HG03045 (cell line): ENCODE results near the gene ESYT3.
"Not testable (repeated sequence)": the region's sequence is repeated elsewhere in the genome, so short reads cannot be mapped to it uniquely, and the experiment has no call there.

Source experiments
- ATAC-seq: cut with Tn5 transposase; IDR thresholded peaks from one replicate; pipeline ENCODE4 v1.9.1; 2021; ENCODE audit warnings: mild to moderate bottlenecking, moderate library complexity; ENCODE audit not compliant: unreplicated experiment

The ESYT3 gene

DNA sequence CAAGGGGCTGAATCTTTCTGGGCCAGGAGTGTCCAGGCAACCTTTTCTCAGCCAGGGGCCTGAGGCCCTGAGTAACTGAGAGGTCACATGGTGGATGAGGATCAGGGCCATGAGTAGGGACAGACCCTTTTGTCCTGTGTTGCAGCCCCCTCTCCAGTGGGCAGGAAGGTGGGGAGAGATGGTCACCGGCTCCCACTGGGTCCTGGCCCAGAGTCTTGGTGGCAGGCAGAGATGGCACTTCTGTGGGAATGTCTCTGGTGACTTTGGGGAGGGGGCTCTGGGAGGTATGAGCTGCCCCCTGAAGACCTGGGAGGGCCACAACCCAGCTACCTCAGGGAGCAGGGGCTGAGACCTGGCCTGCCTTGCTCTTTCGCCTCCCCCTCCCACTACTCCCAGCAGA lies 6.8 kb downstream of the ESYT3 start:
- ATAC-seq, result no peak

DNA sequence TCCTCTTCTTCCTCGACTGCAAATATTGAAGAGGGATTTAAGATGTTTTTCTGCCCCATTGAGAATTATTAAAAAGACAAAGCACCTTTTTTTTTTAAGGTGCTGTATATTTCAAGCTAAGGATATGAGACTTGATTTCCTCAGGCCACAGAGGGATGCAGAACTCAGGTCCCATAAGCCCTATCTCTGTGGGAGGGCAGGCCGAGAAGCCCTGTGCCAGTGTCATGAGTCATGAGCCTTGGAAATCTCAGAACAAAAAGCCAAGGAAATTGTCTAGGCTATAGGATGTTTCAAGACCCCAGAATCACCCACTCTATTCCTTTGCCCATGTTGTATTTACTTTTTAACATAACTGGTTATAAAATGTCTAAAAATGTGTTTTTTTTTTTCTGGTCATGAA lies 7.3 kb downstream of the ESYT3 start:
- no peak for ATAC-seq

- ATAC-seq, result no peak
Measured at GRCh38 chr3:138442433-138442832, 8.0 kb downstream of the ESYT3 start.

DNA sequence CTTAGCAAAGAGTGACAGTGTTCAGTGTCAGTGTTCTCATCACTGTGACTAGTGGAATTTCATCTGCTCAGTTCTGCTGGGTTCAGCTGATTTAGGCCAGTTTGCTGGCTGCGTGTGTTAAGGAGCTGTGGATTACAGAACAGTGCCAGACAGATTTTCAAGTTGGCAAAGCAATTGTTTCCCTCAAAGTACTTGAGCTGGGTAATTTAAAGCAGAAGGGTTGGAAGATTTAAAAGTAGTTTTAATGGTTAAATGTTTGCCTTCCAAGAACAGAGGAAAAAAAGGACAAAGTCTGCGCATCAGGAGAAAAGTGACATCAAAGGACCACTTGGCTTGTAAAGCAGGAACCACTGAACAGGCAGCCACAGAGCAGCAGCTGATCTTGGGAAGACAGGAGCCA lies 8.7 kb downstream of the ESYT3 start:
- ATAC-seq, result no peak

GRCh38 chr3:138443521-138444503 lies 9.4 kb downstream of the ESYT3 start:
- ATAC-seq, result no peak

DNA sequence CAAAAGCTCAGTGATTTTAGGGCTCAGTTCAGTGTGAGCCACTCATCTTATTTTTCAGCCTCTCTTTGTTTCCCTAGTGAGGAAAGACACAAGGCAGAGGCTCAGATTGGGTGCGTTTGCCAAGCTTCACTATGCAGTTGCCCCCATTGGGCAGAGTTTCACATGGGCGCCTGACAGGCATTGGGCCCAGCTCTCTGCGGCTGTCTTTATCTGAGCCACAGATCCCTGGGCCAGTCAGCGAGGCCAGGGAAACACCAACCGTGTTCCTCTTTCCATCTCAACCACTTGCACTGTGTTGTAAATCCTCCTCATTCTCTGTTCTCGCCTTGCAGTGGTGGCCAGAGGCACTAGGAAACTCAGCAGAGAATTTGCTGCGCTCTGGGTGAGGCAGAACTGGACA lies 10.8 kb downstream of the ESYT3 start:
- no peak for ATAC-seq

GRCh38 chr3:138445654-138446053 lies 11.2 kb downstream of the ESYT3 start:
- no peak for ATAC-seq

DNA sequence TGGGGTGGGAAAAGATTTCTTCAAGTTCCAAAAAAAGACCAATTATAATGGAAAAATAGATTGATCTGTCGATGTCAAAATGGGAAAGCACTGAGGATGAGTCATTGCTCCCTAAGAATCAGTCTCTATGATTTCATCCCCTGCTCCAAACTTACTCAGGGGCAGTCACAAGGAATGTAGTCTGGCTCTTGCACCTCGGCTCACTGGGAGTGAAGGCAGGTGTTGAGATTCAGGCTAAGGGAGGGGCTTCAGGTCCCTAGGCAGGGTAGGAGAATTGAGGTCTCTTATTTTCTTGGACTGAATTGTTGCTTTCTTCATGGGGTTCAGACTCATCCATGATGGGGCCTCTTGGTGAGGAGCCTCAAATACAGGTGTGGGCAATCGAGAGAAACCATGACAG lies 14.2 kb downstream of the ESYT3 start:
- ATAC-seq, result no peak

DNA sequence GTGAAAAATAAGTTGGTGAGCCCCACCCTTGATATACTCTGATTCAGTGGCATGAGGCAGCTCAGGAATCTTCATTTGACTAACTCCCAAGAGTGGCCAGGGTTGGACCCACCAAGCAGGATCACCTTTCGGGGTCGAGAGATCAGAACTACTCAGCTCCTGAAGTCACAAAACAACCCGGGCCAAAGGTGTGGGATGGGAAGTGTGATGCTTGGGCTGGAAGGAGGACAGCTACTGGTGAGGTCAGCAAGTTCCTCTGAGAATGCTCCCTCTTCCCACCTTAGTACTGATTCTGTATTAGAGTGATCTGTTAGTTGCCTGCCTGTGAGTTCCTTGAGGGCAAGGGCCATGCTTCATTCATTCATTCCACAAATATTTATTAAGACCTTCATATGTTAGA lies 15.1 kb downstream of the ESYT3 start:
- no peak for ATAC-seq

GRCh38 chr3:138450181-138450580 lies 15.8 kb downstream of the ESYT3 start:
- ATAC-seq, result no peak

DNA sequence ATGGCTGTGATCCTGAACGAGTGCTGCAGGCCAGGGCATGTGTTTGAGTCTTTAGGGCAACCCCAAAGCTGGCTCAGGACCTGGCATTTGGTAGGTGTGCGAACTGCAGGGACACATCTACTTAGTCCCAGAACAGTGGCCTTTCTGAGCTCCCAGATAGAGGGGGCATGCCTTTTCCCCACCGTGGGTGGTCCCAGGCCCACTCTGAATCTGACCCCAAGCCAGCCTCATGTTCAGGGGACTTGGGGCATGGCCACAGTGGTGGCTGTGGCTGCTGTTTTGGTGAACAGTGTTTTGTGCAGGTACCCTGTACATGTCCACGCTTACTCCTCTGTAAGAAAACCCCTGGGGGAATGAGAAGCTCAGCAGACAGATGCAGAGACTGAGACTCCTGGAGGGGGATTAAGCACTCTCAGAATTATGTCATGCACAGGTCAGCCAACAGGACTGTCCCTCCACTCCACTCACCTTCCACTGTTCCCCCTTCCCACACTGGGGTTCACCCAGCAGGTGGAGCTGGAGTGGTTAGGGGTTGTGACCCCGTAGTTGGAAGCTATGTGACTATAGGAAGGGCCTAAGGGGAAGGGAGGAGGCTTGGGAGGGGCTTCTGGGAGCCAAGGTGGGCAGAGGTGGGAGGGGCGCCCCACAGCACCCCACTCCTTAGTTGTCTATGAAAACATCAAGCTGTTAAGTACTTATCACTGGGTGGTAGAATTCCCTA lies 16.4 kb downstream of the ESYT3 start:
- no peak for ATAC-seq

DNA sequence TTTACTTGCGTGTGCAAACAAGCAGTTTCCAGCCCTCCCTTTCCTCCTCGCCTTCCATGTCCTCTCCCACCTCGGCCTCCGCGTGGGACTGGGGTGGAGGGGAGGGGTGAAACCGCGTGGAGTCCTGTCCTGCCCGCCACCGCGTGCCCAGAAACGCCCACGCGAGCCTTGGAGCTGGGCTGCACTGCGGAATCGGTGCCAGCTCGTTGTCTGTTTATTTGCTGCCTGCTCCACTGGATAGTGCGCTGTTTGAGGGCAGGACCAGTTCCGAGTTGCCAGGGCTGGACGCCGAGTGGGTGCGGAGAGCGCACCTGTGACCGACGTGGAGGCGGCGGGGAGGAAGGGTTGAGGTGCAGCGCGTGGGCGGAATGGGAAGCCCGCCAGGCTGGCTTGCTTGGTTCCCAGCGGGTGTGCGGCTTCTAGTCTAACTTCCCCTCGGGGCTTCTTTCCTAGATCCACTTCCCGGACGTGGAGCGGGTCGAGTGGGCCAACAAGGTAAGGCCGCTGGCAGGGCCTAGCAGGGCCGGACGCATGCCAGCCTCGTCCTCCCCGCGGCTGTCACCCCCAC lies 17.3 kb downstream of the ESYT3 start:
- ATAC-seq, result no peak

DNA sequence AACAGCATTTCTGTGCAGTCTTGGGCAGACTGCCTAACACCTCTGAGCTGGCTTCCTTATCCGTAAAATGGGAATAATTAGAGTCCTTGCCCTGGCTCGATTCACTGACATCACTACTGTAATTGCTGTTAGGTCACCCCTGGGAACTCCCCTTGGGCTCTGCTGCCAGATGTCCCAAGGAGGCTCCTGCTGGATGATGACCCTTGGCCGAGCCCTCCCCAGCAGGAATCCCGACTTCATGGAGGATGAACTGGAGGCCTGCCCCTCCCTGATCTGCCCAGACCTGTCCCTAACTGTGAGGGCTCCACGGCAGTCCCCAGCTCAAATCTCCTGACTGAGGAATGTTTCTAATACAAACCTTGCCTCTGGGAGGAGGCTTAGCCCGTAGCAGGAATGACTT lies 18.0 kb downstream of the ESYT3 start:
- ATAC-seq, result no peak

GRCh38 chr3:138453940-138454339 lies 19.5 kb downstream of the ESYT3 start:
- ATAC-seq, result not testable (repeated sequence)

DNA sequence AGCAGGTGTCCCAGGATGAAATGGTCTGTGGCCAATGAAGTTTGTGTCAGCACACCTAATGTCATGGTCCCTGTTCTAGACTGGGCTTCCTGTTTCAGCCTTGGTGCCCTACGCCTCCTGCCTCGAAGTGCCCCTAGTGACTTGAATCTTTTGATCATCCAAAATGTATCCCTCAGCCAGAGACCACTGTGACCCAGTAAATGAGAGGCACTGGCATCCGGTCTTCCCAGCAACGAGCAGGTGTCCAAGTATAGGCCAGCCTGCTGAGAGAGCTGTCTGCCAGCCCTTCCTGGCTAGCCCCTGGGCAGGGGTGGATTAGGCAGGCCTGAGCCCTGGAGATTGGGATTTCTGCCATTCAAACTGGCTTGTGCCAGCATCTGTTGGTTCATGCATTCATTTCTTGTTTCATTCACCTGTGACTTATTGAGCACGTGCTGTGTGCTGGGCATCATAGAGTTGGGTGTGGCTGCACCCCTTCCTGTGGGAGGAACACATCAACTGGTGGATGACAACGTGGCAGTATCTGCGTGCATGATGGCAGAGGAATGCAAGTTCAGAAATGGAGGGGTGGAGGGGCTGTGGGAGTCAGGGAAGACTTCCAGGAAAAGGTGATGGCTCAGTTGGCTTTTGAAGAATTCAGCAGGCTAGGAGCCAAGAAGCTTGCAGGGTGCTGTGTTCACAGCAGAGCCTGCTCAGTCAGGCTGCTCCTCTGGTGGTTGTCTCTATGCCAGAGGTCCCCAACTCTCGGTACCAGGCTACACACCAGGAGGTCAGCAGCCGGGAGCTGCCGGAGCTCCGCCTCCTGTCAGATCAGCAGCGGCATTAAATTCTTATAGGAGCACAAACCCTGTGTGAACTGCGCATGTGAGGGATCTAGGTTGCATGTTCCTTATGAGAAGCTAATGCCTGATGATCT lies 21.6 kb downstream of the ESYT3 start:
- no peak for ATAC-seq

DNA sequence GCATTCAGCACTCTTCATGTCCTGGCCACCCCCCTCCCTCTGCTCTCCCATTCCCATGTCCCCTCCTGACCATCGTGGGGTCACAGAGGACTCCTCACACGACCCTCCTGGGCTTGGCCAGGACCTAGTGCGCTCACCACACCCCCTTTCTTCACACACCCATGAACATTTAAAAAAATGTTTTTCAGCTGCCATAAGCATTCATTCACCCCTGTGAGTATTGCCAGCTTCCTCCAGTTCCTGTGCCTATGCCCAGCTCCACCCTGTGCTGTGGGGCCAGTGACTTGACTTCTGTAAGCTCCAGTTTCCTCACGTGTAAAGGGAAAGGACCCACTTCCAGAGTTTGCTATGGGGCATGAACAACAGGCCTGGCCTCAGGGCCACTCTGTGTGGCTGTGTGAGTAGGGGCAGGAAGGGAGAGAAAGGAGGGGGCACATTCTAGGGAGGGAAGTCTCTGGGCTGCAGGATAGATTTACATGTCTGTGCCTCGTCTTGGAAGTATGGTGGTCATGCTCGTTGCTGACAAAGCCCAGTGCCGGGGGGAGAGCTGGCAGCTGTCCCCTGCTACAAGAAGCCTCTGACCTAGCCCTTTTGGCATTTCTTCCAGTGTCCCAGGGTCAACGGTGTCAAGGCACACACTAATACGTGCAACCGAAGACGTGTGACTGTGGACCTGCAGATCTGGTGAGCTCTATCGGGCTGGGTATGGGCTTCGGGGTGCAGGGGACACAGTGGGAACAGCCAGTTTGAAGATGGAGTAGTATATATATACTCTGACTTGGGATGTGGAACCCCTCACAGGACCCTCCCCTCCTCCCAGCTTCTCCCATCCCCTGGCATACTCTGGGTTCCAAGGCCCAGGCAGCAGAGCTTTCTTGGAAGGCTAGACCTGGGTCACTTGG lies 22.8 kb downstream of the ESYT3 start:
- no peak for ATAC-seq

DNA sequence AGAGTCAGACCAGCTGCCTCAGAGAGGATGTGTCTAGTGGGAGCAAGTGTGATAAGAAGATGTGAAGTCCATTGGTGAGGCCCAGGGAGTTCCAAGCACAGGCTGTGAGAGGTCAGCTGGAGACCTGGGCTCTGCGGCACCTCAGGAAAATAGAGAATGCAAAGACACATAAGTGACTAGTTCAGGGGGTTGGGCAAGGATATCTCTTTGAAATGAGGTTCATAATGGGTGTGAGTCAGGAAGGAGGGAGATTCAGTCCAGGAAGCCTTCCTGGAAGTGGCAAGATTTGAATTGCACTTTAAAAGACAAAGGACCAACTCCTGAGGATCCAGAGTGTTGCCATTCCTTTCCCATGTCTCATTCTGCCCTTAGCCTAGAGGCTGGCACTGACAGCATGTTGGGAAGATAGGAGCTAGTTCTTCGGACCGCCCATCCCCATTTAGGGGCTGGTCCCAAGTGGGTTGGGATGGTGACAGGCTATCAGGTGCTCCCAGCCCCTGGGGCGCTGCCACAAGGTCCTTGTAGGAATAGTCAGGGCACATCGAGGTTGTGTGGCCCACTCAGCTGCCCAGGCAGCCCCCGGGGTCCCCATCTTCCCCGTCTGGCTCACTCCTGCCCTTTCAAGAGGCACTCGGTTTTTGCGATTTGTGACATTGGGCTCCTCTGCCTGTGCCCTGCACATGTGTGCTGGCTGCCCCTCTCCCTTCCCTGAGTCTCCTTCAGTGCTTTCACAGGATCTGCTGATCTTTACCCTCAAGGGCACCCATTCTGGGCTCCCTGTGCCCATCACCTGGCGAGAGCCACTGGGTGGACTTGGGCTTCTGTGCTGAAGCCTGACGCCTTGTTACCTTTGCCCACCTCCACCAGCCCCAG lies 23.7 kb downstream of the ESYT3 start:
- ATAC-seq, result no peak

GRCh38 chr3:138458774-138459499 lies 24.5 kb downstream of the ESYT3 start:
- ATAC-seq, result no peak
